Naive B cell (primary cell): ENCODE data around the gene PRSS50. TPM values are rescaled to one million over a fixed set of nuclear protein-coding genes. Genes with fewer than 3 reads are reported as not detected.
"Not testable (repeated sequence)": the region's sequence is repeated elsewhere in the genome, so short reads cannot be mapped to it uniquely, and the experiment has no call there.

Experiments
- ATAC-seq, 2 donors: fragments of 150-1000 bp; cut with Tn5 transposase; 2 replicates each; pipeline ENCODE4 v1.10.0; 2021; ENCODE audit warnings: low read depth in 2 of 2, mild to moderate bottlenecking in 2 of 2, moderate library complexity in 2 of 2
- DNase-seq: peaks from one replicate; pipeline ENCODE4 v3.0.0; 2022
- H3K27ac Mint-ChIP-seq, 6 donors: one replicate each; pipeline ENCODE4 v1.8.0; 2020 to 2022; ENCODE audit warnings: mild to moderate bottlenecking in 6 of 6, mixed read lengths in 6 of 6, moderate library complexity in 5 of 6, inconsistent platforms in 2 of 6
- H3K27me3 Mint-ChIP-seq, 3 donors: one replicate each; pipeline ENCODE4 v1.8.0; 2021 to 2022; ENCODE audit warnings: mixed read lengths in 3 of 3, mild to moderate bottlenecking in 1 of 3
- H3K36me3 Mint-ChIP-seq, 2 donors: one replicate each; pipeline ENCODE4 v1.8.0; 2020 to 2022; ENCODE audit warnings: mixed read lengths in 2 of 2, inconsistent platforms in 1 of 2, mild to moderate bottlenecking in 1 of 2
- H3K4me1 Mint-ChIP-seq, 3 donors: one replicate each; pipeline ENCODE4 v1.8.0; 2020 to 2022; ENCODE audit warnings: mixed read lengths in 3 of 3, inconsistent platforms in 1 of 3, mild to moderate bottlenecking in 1 of 3, moderate library complexity in 1 of 3
- H3K4me3 Mint-ChIP-seq, 8 donors: one replicate each; pipeline ENCODE4 v1.8.0; 2020 to 2022; ENCODE audit warnings: mild to moderate bottlenecking in 8 of 8, mixed read lengths in 8 of 8, moderate library complexity in 8 of 8, inconsistent platforms in 2 of 8
- H3K9me3 Mint-ChIP-seq, 7 donors: one replicate each; pipeline ENCODE4 v1.8.0; 2020 to 2022; ENCODE audit warnings: mixed read lengths in 7 of 7, mild to moderate bottlenecking in 5 of 7, inconsistent platforms in 2 of 7, moderate library complexity in 1 of 7
- polyA plus RNA-seq, 6 donors: library from polyadenylated mRNA; unstranded; fragments of 300-500 nt; fragmentation: Illumina TruSeq; gene quantifications; one replicate each; pipeline ENCODE4 v1.2.3, GENCODE V29; 2021; ENCODE audit warnings: low read depth in 6 of 6

The PRSS50 gene
- polyA plus RNA-seq, 6 donors from 2014 or later, result not detected

DNA sequence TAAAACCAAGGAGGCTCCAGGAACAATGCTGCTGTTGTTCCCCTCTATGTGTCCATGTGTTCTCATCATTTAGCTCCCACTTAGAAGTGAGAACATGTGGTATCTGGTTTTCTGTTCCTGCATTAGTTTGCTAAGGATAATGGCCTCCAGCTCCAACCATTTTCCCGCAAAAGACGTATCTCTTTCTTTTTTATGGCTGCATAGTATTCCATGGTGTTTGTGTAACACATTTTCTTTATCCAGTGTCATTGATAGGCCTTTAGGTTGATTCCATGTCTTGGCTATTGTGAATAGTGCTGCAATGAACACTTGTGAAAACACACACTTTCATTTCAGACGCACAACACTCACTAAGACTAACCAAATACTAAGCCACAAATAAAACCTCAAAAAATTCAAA is 21.9 kb upstream of the PRSS50 start:
- not testable (repeated sequence) for H3K36me3 Mint-ChIP-seq, DNase-seq, H3K4me3 Mint-ChIP-seq, H3K9me3 Mint-ChIP-seq, H3K27ac Mint-ChIP-seq, ATAC-seq, H3K4me1 Mint-ChIP-seq
- H3K27me3 Mint-ChIP-seq, result peaks cover 11 to 20% (median 17%) of the 10 kb centered on the region in 3 donors

DNA sequence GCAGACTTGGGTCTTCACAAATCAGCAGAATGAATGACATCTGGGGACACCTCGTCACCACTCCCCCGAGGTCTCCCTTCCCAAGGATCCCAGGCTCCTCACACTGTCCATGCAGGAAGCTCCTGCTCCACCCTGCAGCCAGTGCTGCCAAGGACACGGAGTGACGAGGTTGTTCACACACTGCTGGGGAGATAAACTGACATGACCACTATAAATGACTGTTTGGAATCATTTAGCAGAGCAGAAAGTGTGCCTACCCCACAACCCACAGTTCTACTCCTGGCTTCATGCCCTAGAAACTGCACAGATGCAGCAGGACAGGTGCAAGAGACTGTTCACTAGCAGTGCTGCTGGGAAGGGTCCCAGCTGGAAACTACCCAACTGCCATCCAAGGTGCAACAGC is 19.7 kb upstream of the PRSS50 start:
- Mint-ChIP-seq H3K4me1 (no peaks in the 10 kb centered on the region), H3K4me3 (no peak overlapping the region), H3K27ac (no peak overlapping the region), H3K9me3 (peaks cover 0 to 3% (median 0%) of the 10 kb centered on the region in 7 donors), H3K36me3 (no peaks in the 10 kb centered on the region), H3K27me3 (peaks cover 10 to 21% (median 11%) of the 10 kb centered on the region in 3 donors)
- DNase-seq (no peak), ATAC-seq (no peak)

DNA sequence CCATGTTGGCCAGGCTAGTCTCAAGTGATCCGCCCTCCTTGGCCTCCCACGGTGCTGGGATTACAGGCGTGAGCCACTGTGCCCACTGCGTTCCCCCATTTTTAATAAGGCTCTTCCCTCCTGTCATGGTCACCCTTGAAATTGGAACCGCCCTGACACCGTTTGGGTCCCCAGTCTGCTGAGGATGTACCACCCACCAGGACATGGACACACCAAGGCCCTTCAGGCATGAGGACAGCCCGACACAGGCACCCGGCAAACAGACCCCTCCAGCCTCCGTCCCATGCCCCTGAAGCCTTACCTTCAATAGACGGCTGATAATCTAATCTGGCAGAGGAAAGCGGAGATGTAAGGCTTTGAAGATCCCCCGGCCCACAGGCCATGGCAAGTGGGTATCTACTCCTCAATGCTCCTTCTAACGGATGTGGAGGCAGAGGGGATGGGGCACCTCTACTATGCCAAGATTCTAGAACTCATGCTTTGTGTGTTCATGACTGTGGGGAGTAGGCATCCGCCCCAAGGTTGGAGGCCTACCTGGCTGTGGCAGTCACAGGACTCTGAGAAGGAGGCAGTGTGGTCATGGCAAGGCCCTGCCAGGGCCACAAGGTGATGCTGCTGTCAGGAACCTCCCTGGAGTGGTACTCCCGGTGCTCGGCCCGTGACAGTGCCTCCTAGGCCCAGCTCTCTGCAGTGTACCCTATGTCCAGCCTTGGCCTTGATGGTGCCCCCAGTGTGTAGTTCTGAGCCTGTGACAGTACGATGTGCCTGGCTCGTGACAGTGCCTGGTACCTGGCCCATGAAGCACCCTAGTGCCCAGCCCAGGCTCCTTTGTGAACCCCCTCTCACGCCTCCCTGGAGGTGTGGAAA is 18.6 kb upstream of the PRSS50 start:
- ATAC-seq, result no peak

DNA sequence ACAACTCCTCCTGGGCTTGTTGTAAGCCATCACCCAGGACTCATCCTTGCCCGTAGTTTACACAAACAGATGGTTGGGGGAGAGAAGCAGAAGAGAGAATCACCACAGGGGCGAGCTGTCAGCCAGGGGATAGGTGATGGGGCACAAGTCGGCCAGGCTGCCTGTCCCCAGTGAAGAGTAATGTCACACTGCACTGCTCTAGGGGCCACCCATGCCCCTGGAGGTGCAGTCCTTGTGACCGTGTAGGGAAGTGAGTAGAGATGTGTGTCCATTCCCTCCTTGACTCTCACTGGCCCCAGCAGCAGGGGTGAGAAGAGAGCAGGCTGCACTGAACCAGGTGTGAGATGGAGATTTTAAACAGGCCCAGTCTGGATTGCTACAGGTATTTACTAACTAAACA is 17.1 kb upstream of the PRSS50 start:
- ATAC-seq (no peak), DNase-seq (no peak)
- Mint-ChIP-seq H3K36me3 (no peaks in the 10 kb centered on the region), H3K4me3 (no peak overlapping the region), H3K9me3 (peaks cover 0 to 3% (median 0%) of the 10 kb centered on the region in 7 donors), H3K27ac (no peak overlapping the region), H3K4me1 (no peaks in the 10 kb centered on the region), H3K27me3 (peaks cover 10 to 21% (median 11%) of the 10 kb centered on the region in 3 donors)

More for the DNA sequence above, 18.6 kb upstream of the PRSS50 start:
- Mint-ChIP-seq H3K4me1 (no peaks in the 10 kb centered on the region), H3K27me3 (peaks cover 10 to 21% (median 11%) of the 10 kb centered on the region in 3 donors), H3K4me3 (peak overlapping the region in 1 of 8 donors; percentile 29), H3K27ac (no peak overlapping the region), H3K36me3 (no peaks in the 10 kb centered on the region), H3K9me3 (peaks cover 0 to 3% (median 0%) of the 10 kb centered on the region in 7 donors)
- no peak for DNase-seq

DNA sequence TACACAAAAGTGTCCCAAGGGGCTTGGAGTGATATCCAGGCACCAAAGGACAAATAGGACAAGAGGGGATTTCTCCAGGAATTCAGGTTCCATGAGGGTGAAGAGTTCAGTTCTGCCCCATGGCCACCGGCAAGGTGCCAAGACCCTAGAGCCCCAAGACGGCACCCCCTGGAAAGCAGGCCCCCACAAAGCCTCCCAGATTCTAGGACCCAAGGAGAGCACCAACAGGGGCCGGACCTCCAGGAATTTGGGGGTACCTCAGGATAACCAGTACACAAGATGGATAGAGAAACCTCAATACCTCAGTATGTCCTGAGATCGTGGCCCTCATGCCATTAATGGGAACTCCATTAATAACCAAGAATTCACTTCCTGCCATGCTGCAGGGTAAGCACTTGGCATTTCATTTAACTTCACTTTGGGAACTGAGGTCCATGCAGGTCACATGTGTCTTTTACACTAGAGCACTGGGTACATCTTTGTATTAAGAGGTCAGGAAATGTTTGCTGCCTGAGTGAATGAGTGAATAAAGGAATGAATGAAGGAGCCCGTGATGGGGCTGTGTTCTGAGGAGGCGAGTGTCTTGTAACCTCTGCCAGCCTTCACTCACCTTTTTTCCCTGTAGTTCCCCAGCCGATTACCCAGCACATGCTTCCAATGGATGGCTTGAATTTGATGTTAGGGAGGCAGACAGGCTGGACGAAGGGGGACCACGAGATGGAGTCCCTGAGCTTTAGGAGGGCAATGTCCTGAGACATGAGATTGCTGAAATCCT is 15.5 kb upstream of the PRSS50 start:
- H3K27me3 Mint-ChIP-seq, result peaks cover 15 to 27% (median 16%) of the 10 kb centered on the region in 3 donors
- no peaks in the 10 kb centered on the region for H3K4me1 Mint-ChIP-seq
- H3K36me3 Mint-ChIP-seq, result no peaks in the 10 kb centered on the region
- no peak overlapping the region for H3K4me3 Mint-ChIP-seq
- H3K9me3 Mint-ChIP-seq, result no peaks in the 10 kb centered on the region
- DNase-seq (no peak), ATAC-seq (no peak)
- H3K27ac Mint-ChIP-seq, result no peak overlapping the region

DNA sequence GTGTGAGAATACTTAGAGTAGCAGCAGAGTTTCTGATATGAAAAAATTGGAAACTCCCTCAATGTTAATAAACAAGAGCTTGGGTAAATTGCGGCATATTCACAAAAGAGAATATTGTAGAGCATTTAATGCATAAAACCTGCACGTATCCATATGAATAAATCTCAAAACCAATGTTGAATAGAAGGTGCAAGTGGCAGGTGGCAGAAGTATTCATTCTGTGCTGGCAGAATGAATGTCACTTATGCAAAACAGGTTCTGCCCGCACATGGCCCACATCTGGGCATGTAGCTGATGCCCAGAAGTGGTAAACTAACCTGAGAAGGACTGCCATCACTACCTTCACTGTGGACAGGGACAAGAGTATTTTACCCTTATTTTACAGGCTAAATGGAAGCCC is 14.1 kb upstream of the PRSS50 start:
- Mint-ChIP-seq H3K27ac (peak overlapping the region in 1 of 6 donors; percentile 83), H3K9me3 (no peaks in the 10 kb centered on the region), H3K36me3 (no peaks in the 10 kb centered on the region), H3K4me1 (no peaks in the 10 kb centered on the region), H3K27me3 (peaks cover 9 to 20% (median 13%) of the 10 kb centered on the region in 3 donors), H3K4me3 (no peak overlapping the region)
- DNase-seq (no peak), ATAC-seq (no peak)

DNA sequence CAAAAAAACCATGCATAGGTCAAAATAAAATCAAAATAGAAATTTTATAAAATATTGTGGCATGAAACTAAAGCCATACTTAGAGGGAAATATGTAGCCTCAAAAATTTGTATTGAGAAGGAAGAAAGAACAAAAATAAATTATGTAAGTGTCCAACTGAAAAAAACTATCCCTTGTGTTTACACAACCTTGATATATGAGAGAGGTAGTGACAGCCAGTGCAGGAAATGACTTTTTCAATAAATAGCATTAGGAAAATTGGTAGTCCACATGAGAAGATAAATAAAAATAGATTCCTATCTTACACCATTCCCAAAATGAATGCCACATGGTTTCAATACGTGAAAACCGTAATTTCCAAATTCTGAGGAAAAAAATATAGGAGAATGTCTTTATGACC is 13.2 kb upstream of the PRSS50 start:
- ATAC-seq (no peak), DNase-seq (no peak)
- H3K27me3 Mint-ChIP-seq, result peaks cover 8 to 16% (median 14%) of the 10 kb centered on the region in 3 donors
- H3K9me3 Mint-ChIP-seq, result no peaks in the 10 kb centered on the region
- no peak overlapping the region for H3K27ac Mint-ChIP-seq
- no peaks in the 10 kb centered on the region for H3K4me1 Mint-ChIP-seq
- no peaks in the 10 kb centered on the region for H3K36me3 Mint-ChIP-seq
- H3K4me3 Mint-ChIP-seq, result no peak overlapping the region

DNA sequence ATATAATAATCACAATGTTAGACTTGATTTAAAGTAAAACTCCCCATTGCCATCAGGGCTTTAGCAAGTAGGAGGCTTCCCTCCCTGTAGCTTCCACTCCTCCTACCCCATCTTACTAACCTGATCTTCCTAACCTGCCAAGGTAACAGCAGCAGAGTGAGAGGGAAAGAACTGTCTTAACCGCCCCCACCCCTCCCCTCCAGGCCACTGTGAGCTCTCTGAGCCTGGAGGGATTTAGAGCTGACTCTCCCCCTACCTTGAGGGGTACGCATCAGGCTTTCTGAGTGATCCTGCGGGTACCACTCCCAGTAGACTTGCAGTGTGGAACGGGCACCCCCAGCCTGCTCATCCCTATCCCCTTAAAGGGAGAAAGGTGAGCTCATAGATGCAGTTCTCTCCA is 11.4 kb upstream of the PRSS50 start:
- H3K4me1 Mint-ChIP-seq, result no peaks in the 10 kb centered on the region
- DNase-seq (no peak), ATAC-seq (no peak)
- H3K27ac Mint-ChIP-seq, result peak overlapping the region in 1 of 6 donors; percentile 85
- H3K9me3 Mint-ChIP-seq, result no peaks in the 10 kb centered on the region
- H3K4me3 Mint-ChIP-seq, result no peak overlapping the region
- H3K27me3 Mint-ChIP-seq, result peaks cover 6 to 11% (median 11%) of the 10 kb centered on the region in 3 donors
- no peaks in the 10 kb centered on the region for H3K36me3 Mint-ChIP-seq

DNA sequence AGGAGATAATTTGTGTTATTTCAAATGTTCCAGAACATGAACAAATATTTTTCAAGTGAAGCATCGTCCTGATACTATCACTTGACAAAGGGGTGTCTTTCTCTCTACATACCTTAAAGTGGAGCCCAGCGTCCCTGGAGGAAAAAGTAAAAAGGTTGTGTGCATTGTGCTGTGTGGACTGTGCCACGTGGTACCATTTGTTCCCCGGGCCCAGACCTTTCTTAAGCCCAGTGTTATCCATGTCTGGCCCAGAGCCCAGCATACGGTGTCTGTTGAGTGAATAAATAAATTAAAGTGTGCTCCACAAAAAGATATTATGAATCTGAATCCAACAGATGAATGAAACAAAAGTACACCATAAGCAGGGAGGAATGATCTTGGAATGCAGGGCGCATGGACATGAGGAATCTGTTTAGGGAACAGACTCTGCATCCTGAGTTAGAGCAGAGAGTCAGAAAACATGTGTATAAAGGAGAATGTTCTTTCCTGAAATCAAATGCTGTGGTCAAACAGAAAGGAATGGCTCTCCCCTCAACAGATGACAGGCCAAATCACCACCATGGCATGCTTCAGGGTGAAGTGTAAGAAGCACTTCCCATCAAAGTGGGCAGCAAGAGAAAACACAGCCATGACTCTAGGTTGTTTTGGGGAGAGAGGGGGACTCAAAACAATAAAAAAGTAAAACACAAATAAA is 8.1 kb upstream of the PRSS50 start:
- DNase-seq (no peak), ATAC-seq (no peak)
- H3K9me3 Mint-ChIP-seq, result peaks cover 0 to 6% (median 0%) of the 10 kb centered on the region in 7 donors
- peaks cover 6 to 17% (median 11%) of the 10 kb centered on the region in 3 donors for H3K27me3 Mint-ChIP-seq
- peak overlapping the region in 1 of 8 donors; percentile 56 for H3K4me3 Mint-ChIP-seq
- peaks cover 0 to 4% of the 10 kb centered on the region in 2 donors for H3K36me3 Mint-ChIP-seq
- H3K4me1 Mint-ChIP-seq, result no peaks in the 10 kb centered on the region
- H3K27ac Mint-ChIP-seq, result peak overlapping the region in 1 of 6 donors; percentile 36

DNA sequence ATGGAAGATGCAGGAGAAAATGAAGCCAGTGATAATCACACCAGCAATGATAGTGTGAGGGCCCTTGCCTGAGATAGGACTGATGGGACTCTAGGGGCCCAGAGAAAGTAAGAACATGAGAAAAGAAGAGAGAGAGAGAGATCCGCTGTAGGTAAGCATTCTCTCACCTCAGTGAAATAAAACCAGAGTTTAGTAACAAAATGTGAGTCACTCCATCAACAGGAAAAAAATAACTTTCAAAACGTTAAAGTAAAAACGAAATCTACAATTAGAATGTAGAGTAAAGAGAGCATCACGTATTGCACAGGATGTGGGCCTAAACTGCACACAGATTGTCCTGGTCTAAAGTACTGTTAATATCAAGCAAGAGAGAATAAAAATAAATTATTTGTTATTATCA is 6.8 kb upstream of the PRSS50 start:
- ATAC-seq, result no peak
- peaks cover 11 to 20% (median 11%) of the 10 kb centered on the region in 3 donors for H3K27me3 Mint-ChIP-seq
- H3K4me3 Mint-ChIP-seq, result no peak overlapping the region
- DNase-seq, result no peak
- H3K27ac Mint-ChIP-seq, result peak overlapping the region in 2 of 6 donors; percentile 76 to 86
- no peaks in the 10 kb centered on the region for H3K4me1 Mint-ChIP-seq
- peaks cover 0 to 7% (median 0%) of the 10 kb centered on the region in 7 donors for H3K9me3 Mint-ChIP-seq
- peaks cover 0 to 4% of the 10 kb centered on the region in 2 donors for H3K36me3 Mint-ChIP-seq

DNA sequence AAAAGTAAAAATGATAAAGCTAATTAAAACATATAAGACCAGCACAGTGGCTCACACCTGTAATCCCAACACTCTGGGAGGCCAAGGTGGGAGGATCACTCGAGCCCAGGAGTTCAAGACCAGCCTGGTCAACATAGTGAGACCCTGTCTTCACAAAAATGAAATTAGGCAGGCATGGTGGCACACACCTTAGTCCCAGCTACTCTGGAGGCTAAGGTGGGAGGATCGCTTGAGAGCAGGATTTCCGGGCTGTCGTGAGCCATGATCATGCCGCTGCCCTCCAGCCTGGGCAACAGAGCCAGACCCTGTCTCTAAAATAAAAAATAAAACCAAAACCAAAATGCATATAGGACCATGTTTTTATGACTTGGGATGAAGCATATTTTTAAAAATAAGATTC is 4.8 kb upstream of the PRSS50 start:
- DNase-seq (no peak), ATAC-seq (no peak)
- H3K4me3 Mint-ChIP-seq, result peak overlapping the region in 1 of 8 donors; percentile 54
- peaks cover 0 to 7% (median 0%) of the 10 kb centered on the region in 7 donors for H3K9me3 Mint-ChIP-seq
- peaks cover 0 to 4% (median 0%) of the 10 kb centered on the region in 3 donors for H3K4me1 Mint-ChIP-seq
- no peak overlapping the region for H3K27ac Mint-ChIP-seq
- peaks cover 4 to 31% (median 23%) of the 10 kb centered on the region in 3 donors for H3K27me3 Mint-ChIP-seq
- peaks cover 0 to 4% of the 10 kb centered on the region in 2 donors for H3K36me3 Mint-ChIP-seq

DNA sequence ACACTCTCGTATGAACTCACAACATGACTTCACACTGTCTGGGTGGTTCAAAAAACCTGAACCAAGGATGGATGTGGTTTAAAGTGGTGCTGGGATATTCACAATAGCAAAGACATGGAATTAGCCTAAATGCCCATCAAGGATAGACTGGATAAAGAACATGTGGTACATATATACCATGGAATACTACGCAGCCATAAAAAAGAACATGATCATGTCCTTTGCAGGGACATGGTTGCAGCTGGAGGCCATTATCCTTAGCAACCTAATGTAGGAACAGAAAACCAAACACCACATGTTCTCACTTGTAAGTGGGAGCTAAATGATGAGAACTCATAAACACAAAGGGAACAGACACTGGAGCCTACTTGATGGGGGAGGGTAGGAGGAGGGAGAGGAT is 3.3 kb upstream of the PRSS50 start:
- H3K9me3 Mint-ChIP-seq, result peaks cover 0 to 7% (median 0%) of the 10 kb centered on the region in 7 donors
- peaks cover 0 to 4% (median 0%) of the 10 kb centered on the region in 3 donors for H3K4me1 Mint-ChIP-seq
- no peak overlapping the region for H3K4me3 Mint-ChIP-seq
- no peak for ATAC-seq
- no peak overlapping the region for H3K27ac Mint-ChIP-seq
- peaks cover 0 to 4% of the 10 kb centered on the region in 2 donors for H3K36me3 Mint-ChIP-seq
- no peak for DNase-seq
- peaks cover 0 to 30% (median 23%) of the 10 kb centered on the region in 3 donors for H3K27me3 Mint-ChIP-seq

DNA sequence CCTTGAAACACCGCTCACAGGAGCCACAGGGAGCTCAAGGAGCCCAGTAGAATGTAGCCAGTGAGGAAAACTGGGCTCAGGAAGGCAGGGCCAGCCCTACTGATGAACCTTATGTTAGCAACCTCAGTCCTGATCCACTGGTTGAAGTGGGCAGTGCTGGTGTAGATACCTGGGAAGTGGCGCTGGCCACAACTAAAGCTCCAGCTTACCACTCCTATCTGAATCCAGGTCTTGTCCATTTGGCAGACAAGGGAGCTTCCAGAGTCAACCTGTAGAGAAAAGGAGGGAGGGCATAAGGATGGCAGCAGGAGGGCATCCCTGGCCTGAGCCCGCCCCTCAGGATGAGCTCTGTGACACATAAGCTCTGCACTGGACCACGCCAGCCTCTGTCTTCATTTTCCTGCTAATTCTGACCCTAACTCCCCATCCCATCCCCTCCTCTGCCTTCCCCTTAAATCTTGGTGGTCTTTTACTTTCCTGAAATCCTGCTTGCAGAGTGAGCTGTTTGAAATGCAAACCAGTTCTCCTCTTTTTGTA is 2.1 kb upstream of the PRSS50 start:
- no peak overlapping the region for H3K4me3 Mint-ChIP-seq
- peaks cover 0 to 4% of the 10 kb centered on the region in 2 donors for H3K36me3 Mint-ChIP-seq
- H3K27ac Mint-ChIP-seq, result no peak overlapping the region
- peaks cover 0 to 25% (median 23%) of the 10 kb centered on the region in 3 donors for H3K27me3 Mint-ChIP-seq
- peaks cover 0 to 4% (median 0%) of the 10 kb centered on the region in 3 donors for H3K4me1 Mint-ChIP-seq
- peaks cover 0 to 7% (median 0%) of the 10 kb centered on the region in 7 donors for H3K9me3 Mint-ChIP-seq
- no peak for ATAC-seq
- no peak for DNase-seq
